Activated CD4-positive, alpha-beta memory T cell treated with anti-CD3 and anti-CD28 coated beads for 36 hours (primary cell): Measurements from ENCODE around the gene CHRNB1. TPM values are rescaled to one million over a fixed set of nuclear protein-coding genes. Genes with fewer than 3 reads are reported as not detected.

Experiments used
- CTCF ChIA-PET: fragments of 350-600 bp; sonication (Branson Sonifier 250); formaldehyde crosslinking; loops from one replicate; lab custom pipeline; 2021; ENCODE audit warnings: antibody characterized with exemption, inconsistent platforms; lab: Charles Lee
- POLR2A ChIA-PET: fragments of 350-600 bp; sonication (Branson Sonifier 250); formaldehyde crosslinking; loops from one replicate; lab custom pipeline; 2021; ENCODE audit warnings: antibody characterized with exemption; lab: Charles Lee
- DNase-seq: peaks from one replicate; pipeline ENCODE4 v3.0.0-alpha.2; 2020
- H3K27ac Mint-ChIP-seq: one replicate; pipeline ENCODE4 v1.8.0; 2021; ENCODE audit warnings: mixed read lengths
- H3K27me3 Mint-ChIP-seq: one replicate; pipeline ENCODE4 v1.8.0; 2021; ENCODE audit warnings: mixed read lengths
- H3K36me3 Mint-ChIP-seq: one replicate; pipeline ENCODE4 v1.8.0; 2021; ENCODE audit warnings: mixed read lengths
- H3K4me1 Mint-ChIP-seq: one replicate; pipeline ENCODE4 v1.8.0; 2021; ENCODE audit warnings: low read depth, mixed read lengths
- H3K4me3 Mint-ChIP-seq: one replicate; pipeline ENCODE4 v1.8.0; 2021; ENCODE audit warnings: mild to moderate bottlenecking, mixed read lengths
- H3K9me3 Mint-ChIP-seq: one replicate; pipeline ENCODE4 v1.8.0; 2021; ENCODE audit warnings: mixed read lengths
- intact Hi-C: fragments of 100-400 bp; cut with micrococcal nuclease; formaldehyde crosslinking; loops from one replicate; pipeline ENCODE4 v1.15.1; 2023
- total RNA-seq, 2 experiments: library from RNA; stranded (reverse); gene quantifications; one replicate each; pipeline ENCODE4 v1.2.3, GENCODE V29; 2021

CHRNB1 gene
- total RNA-seq, 2 experiments from 2014 or later = 7.7 to 8.5 TPM

- no peak overlapping the region for H3K4me3 Mint-ChIP-seq
- H3K27me3 Mint-ChIP-seq = no peaks in the 10 kb centered on the region
- H3K9me3 Mint-ChIP-seq = no peaks in the 10 kb centered on the region
- no peaks in the 10 kb centered on the region for H3K4me1 Mint-ChIP-seq
- no peaks in the 10 kb centered on the region for H3K36me3 Mint-ChIP-seq
- intact Hi-C loops = no loop called here
- POLR2A ChIA-PET = no interaction called here
- DNase-seq = no peak
- H3K27ac Mint-ChIP-seq = no peak overlapping the region
- CTCF ChIA-PET = no interaction called here
These were observed 26.2 kb upstream of the CHRNB1 start for GRCh38 chr17:7418472-7419152.

- no peak for DNase-seq
- Mint-ChIP-seq H3K27me3 (no peaks in the 10 kb centered on the region), H3K4me3 (no peak within 1 kb of the TSS), H3K27ac (no peak within 1 kb of the TSS), H3K9me3 (no peaks in the 10 kb centered on the region), H3K4me1 (no peaks in the 10 kb centered on the region), H3K36me3 (no peaks in the 10 kb centered on the region)
- POLR2A ChIA-PET = no interaction called here
- intact Hi-C loops = no loop called here
- CTCF ChIA-PET = interaction anchor here (1.3 kb wide), 1 partner anchor 64 kb away, joined by 4 read pairs; no protein-coding TSS in a partner anchor
These were observed 24.8 kb upstream of the CHRNB1 start, which contains the start of gene SPEM1 for GRCh38 chr17:7419819-7420610. Gene SPEM1 (plus strand): TSS chr17:7420324. CDS start chr17:7420385, 61 bp downstream.

GRCh38 chr17:7421186-7421585 is 23.7 kb upstream of the CHRNB1 start:
- intact Hi-C loops = no loop called here
- Mint-ChIP-seq H3K36me3 (no peaks in the 10 kb centered on the region), H3K9me3 (no peaks in the 10 kb centered on the region), H3K4me3 (no peak overlapping the region), H3K27me3 (peaks cover 2% of the 10 kb centered on the region), H3K27ac (no peak overlapping the region), H3K4me1 (no peaks in the 10 kb centered on the region)
- ChIA-PET CTCF (interaction anchor here (1.3 kb wide), 1 partner anchor 65 kb away, joined by 4 read pairs; no protein-coding TSS in a partner anchor), POLR2A (no interaction called here)
- DNase-seq = no peak

GRCh38 chr17:7423679-7424078 is 21.2 kb upstream of the CHRNB1 start:
- CTCF ChIA-PET = no interaction called here
- no peak for DNase-seq
- H3K9me3 Mint-ChIP-seq = no peaks in the 10 kb centered on the region
- no peak overlapping the region for H3K27ac Mint-ChIP-seq
- no peaks in the 10 kb centered on the region for H3K4me1 Mint-ChIP-seq
- POLR2A ChIA-PET = no interaction called here
- peaks cover 2% of the 10 kb centered on the region for H3K27me3 Mint-ChIP-seq
- intact Hi-C loops = no loop called here
- H3K36me3 Mint-ChIP-seq = no peaks in the 10 kb centered on the region
- no peak overlapping the region for H3K4me3 Mint-ChIP-seq

- H3K36me3 Mint-ChIP-seq = no peaks in the 10 kb centered on the region
- ChIA-PET CTCF (interaction anchor here (1.5 kb wide), 2 partner anchors 12 to 69 kb away, joined by 4 read pairs; no protein-coding TSS in a partner anchor), POLR2A (no interaction called here)
- no peak for DNase-seq
- intact Hi-C loops = no loop called here
- peaks cover 2% of the 10 kb centered on the region for H3K27me3 Mint-ChIP-seq
- H3K4me1 Mint-ChIP-seq = no peaks in the 10 kb centered on the region
- no peak within 1 kb of the TSS for H3K27ac Mint-ChIP-seq
- no peaks in the 10 kb centered on the region for H3K9me3 Mint-ChIP-seq
- H3K4me3 Mint-ChIP-seq = no peak within 1 kb of the TSS
These were observed 19.5 kb upstream of the CHRNB1 start, which contains the start of gene SPEM2 for GRCh38 chr17:7425316-7425715. Gene SPEM2 (plus strand): TSS chr17:7425616. CDS start chr17:7425689, 73 bp downstream.

- no peak overlapping the region for H3K27ac Mint-ChIP-seq
- no peak for DNase-seq
- H3K27me3 Mint-ChIP-seq = peaks cover 2% of the 10 kb centered on the region
- H3K9me3 Mint-ChIP-seq = no peaks in the 10 kb centered on the region
- ChIA-PET CTCF (interaction anchor here (1.5 kb wide), 2 partner anchors 11 to 69 kb away, joined by 4 read pairs; no protein-coding TSS in a partner anchor), POLR2A (no interaction called here)
- H3K4me1 Mint-ChIP-seq = no peaks in the 10 kb centered on the region
- no peaks in the 10 kb centered on the region for H3K36me3 Mint-ChIP-seq
- H3K4me3 Mint-ChIP-seq = no peak overlapping the region
- intact Hi-C loops = no loop called here
These were observed 19.1 kb upstream of the CHRNB1 start for GRCh38 chr17:7425756-7426155.

- Mint-ChIP-seq H3K9me3 (no peaks in the 10 kb centered on the region), H3K4me3 (no peak overlapping the region), H3K4me1 (no peaks in the 10 kb centered on the region), H3K36me3 (no peaks in the 10 kb centered on the region), H3K27me3 (peaks cover 2% of the 10 kb centered on the region), H3K27ac (no peak overlapping the region)
- ChIA-PET CTCF (no interaction called here), POLR2A (no interaction called here)
- no peak for DNase-seq
- intact Hi-C loops = no loop called here
These were observed 18.5 kb upstream of the CHRNB1 start for GRCh38 chr17:7426203-7426863.

GRCh38 chr17:7426896-7427489 is 17.9 kb upstream of the CHRNB1 start:
- no peak overlapping the region for H3K4me3 Mint-ChIP-seq
- CTCF ChIA-PET = no interaction called here
- DNase-seq = no peak
- no peak overlapping the region for H3K27ac Mint-ChIP-seq
- intact Hi-C loops = no loop called here
- no peaks in the 10 kb centered on the region for H3K4me1 Mint-ChIP-seq
- no peaks in the 10 kb centered on the region for H3K9me3 Mint-ChIP-seq
- peaks cover 2% of the 10 kb centered on the region for H3K27me3 Mint-ChIP-seq
- POLR2A ChIA-PET = no interaction called here
- no peaks in the 10 kb centered on the region for H3K36me3 Mint-ChIP-seq

- no peaks in the 10 kb centered on the region for H3K36me3 Mint-ChIP-seq
These were observed 17.3 kb upstream of the CHRNB1 start for GRCh38 chr17:7427549-7427948.

GRCh38 chr17:7428557-7428956 is 16.3 kb upstream of the CHRNB1 start, which contains the start of gene SPEM3:
Gene SPEM3 (plus strand): TSS chr17:7428857. CDS start chr17:7428903, 46 bp downstream.
- intact Hi-C loops = no loop called here

More at GRCh38 chr17:7427549-7427948, 17.3 kb upstream of the CHRNB1 start:
- Mint-ChIP-seq H3K27me3 (peaks cover 2% of the 10 kb centered on the region), H3K27ac (no peak overlapping the region), H3K4me1 (no peaks in the 10 kb centered on the region), H3K9me3 (no peaks in the 10 kb centered on the region), H3K4me3 (no peak overlapping the region)
- intact Hi-C loops = no loop called here
- CTCF ChIA-PET = no interaction called here
- DNase-seq = no peak
- POLR2A ChIA-PET = no interaction called here

GRCh38 chr17:7429722-7430121 is 15.1 kb upstream of the CHRNB1 start:
- H3K27ac Mint-ChIP-seq = no peak overlapping the region
- H3K36me3 Mint-ChIP-seq = no peaks in the 10 kb centered on the region
- CTCF ChIA-PET = no interaction called here
- intact Hi-C loops = loop anchor here (10.0 kb wide), 1 partner anchor 695 kb away; the partner anchor contains the start of gene HES7
- H3K4me3 Mint-ChIP-seq = no peak overlapping the region
- H3K9me3 Mint-ChIP-seq = no peaks in the 10 kb centered on the region
- no peak for DNase-seq
- peaks cover 2% of the 10 kb centered on the region for H3K27me3 Mint-ChIP-seq
- H3K4me1 Mint-ChIP-seq = no peaks in the 10 kb centered on the region
- POLR2A ChIA-PET = no interaction called here

More at GRCh38 chr17:7428557-7428956, 16.3 kb upstream of the CHRNB1 start, which contains the start of gene SPEM3:
- peaks cover 2% of the 10 kb centered on the region for H3K27me3 Mint-ChIP-seq
- no peaks in the 10 kb centered on the region for H3K4me1 Mint-ChIP-seq
- DNase-seq = no peak
- no peak within 1 kb of the TSS for H3K4me3 Mint-ChIP-seq
- POLR2A ChIA-PET = no interaction called here
- no peak within 1 kb of the TSS for H3K27ac Mint-ChIP-seq
- H3K36me3 Mint-ChIP-seq = no peaks in the 10 kb centered on the region
- CTCF ChIA-PET = no interaction called here
- no peaks in the 10 kb centered on the region for H3K9me3 Mint-ChIP-seq
